Activated CD4-positive, alpha-beta T cell treated with anti-CD3 and anti-CD28 coated beads, Interleukin-2, amount 10 ng/mL, durations not matched to agents 24 days and 14 days (primary cell): ENCODE results near the gene PLCB1. TPM values are rescaled to one million over a fixed set of nuclear protein-coding genes. Genes with fewer than 3 reads are reported as not detected.
"Not testable (repeated sequence)": the region's sequence is repeated elsewhere in the genome, so short reads cannot be mapped to it uniquely, and the experiment has no call there.

Source experiments
- DNase-seq: peaks from one replicate; pipeline ENCODE4 v3.0.0; 2022
- H3K27ac Mint-ChIP-seq: one replicate; pipeline ENCODE4 v1.8.0; 2022; ENCODE audit warnings: mild to moderate bottlenecking, mixed read lengths
- H3K27me3 Mint-ChIP-seq: one replicate; pipeline ENCODE4 v1.8.0; 2022; ENCODE audit warnings: mixed read lengths
- H3K36me3 Mint-ChIP-seq: one replicate; pipeline ENCODE4 v1.8.0; 2022; ENCODE audit warnings: low read depth, mild to moderate bottlenecking, mixed read lengths
- H3K4me1 Mint-ChIP-seq: one replicate; pipeline ENCODE4 v1.8.0; 2021; ENCODE audit warnings: mixed read lengths
- H3K4me3 Mint-ChIP-seq: one replicate; pipeline ENCODE4 v1.8.0; 2022; ENCODE audit warnings: mild to moderate bottlenecking, moderate library complexity, mixed read lengths
- H3K9me3 Mint-ChIP-seq: one replicate; pipeline ENCODE4 v1.8.0; 2021; ENCODE audit warnings: mixed read lengths
- intact Hi-C: fragments of 100-400 bp; cut with micrococcal nuclease; formaldehyde crosslinking; loops from one replicate; pipeline ENCODE4 v1.15.1; 2023
- total RNA-seq: library from RNA; stranded (reverse); gene quantifications from 2 replicates; pipeline ENCODE4 v1.2.3, GENCODE V29; 2022

PLCB1 gene
- total RNA-seq, result 1.2 and 1.9 TPM in 2 replicates

GRCh38 chr20:8131598-8132483, at the start of gene PLCB1:
TSS of gene PLCB1 (plus strand) at chr20:8132266. CDS start at chr20:8132652, 386 bp downstream.
- peak; percentile 92 for DNase-seq
- Mint-ChIP-seq H3K36me3 (no peaks in the 10 kb centered on the region), H3K27ac (peak within 1 kb of the TSS; percentile 41), H3K4me3 (peak within 1 kb of the TSS; percentile 83), H3K4me1 (peaks cover 13% of the 10 kb centered on the region), H3K9me3 (no peaks in the 10 kb centered on the region), H3K27me3 (peaks cover 48% of the 10 kb centered on the region)
- intact Hi-C loops, result loop anchor here (1.0 to 5.0 kb wide), 6 partner anchors 85 to 590 kb away; no protein-coding TSS in a partner anchor

GRCh38 chr20:8082989-8083388, 49.1 kb upstream of the PLCB1 start:
- H3K36me3 Mint-ChIP-seq, result no peaks in the 10 kb centered on the region
- H3K4me1 Mint-ChIP-seq, result no peaks in the 10 kb centered on the region
- intact Hi-C loops, result no loop called here
- DNase-seq, result no peak
- H3K27ac Mint-ChIP-seq, result no peak overlapping the region
- no peak overlapping the region for H3K4me3 Mint-ChIP-seq
- H3K27me3 Mint-ChIP-seq, result peaks cover 2% of the 10 kb centered on the region
- no peaks in the 10 kb centered on the region for H3K9me3 Mint-ChIP-seq

- no peak overlapping the region for H3K27ac Mint-ChIP-seq
- intact Hi-C loops, result no loop called here
- H3K9me3 Mint-ChIP-seq, result no peaks in the 10 kb centered on the region
- H3K36me3 Mint-ChIP-seq, result no peaks in the 10 kb centered on the region
- no peak for DNase-seq
- H3K4me3 Mint-ChIP-seq, result no peak overlapping the region
- no peaks in the 10 kb centered on the region for H3K4me1 Mint-ChIP-seq
- H3K27me3 Mint-ChIP-seq, result peaks cover 9% of the 10 kb centered on the region
Measured at GRCh38 chr20:8089668-8090067, 42.4 kb upstream of the PLCB1 start.

- no peaks in the 10 kb centered on the region for H3K9me3 Mint-ChIP-seq
- no peak overlapping the region for H3K27ac Mint-ChIP-seq
- intact Hi-C loops, result no loop called here
- no peaks in the 10 kb centered on the region for H3K36me3 Mint-ChIP-seq
- no peak for DNase-seq
- no peak overlapping the region for H3K4me3 Mint-ChIP-seq
- H3K4me1 Mint-ChIP-seq, result no peaks in the 10 kb centered on the region
- peaks cover 2% of the 10 kb centered on the region for H3K27me3 Mint-ChIP-seq
Measured at GRCh38 chr20:8094415-8094818, 37.6 kb upstream of the PLCB1 start.

GRCh38 chr20:8094850-8095249, 37.2 kb upstream of the PLCB1 start:
- intact Hi-C loops, result no loop called here
- no peak for DNase-seq
- no peak overlapping the region for H3K4me3 Mint-ChIP-seq
- H3K4me1 Mint-ChIP-seq, result no peaks in the 10 kb centered on the region
- no peak overlapping the region for H3K27ac Mint-ChIP-seq
- H3K27me3 Mint-ChIP-seq, result peaks cover 2% of the 10 kb centered on the region
- no peaks in the 10 kb centered on the region for H3K36me3 Mint-ChIP-seq
- H3K9me3 Mint-ChIP-seq, result no peaks in the 10 kb centered on the region

- Mint-ChIP-seq H3K27me3 (peaks cover 2% of the 10 kb centered on the region), H3K9me3 (no peaks in the 10 kb centered on the region), H3K4me3 (no peak overlapping the region), H3K4me1 (no peaks in the 10 kb centered on the region), H3K36me3 (no peaks in the 10 kb centered on the region), H3K27ac (no peak overlapping the region)
- DNase-seq, result no peak
- intact Hi-C loops, result no loop called here
Measured at GRCh38 chr20:8095648-8096572, 36.2 kb upstream of the PLCB1 start.

- DNase-seq, result no peak
- peaks cover 2% of the 10 kb centered on the region for H3K27me3 Mint-ChIP-seq
- no peaks in the 10 kb centered on the region for H3K9me3 Mint-ChIP-seq
- intact Hi-C loops, result no loop called here
- no peak overlapping the region for H3K27ac Mint-ChIP-seq
- H3K36me3 Mint-ChIP-seq, result no peaks in the 10 kb centered on the region
- no peaks in the 10 kb centered on the region for H3K4me1 Mint-ChIP-seq
- H3K4me3 Mint-ChIP-seq, result no peak overlapping the region
Measured at GRCh38 chr20:8097307-8097706, 34.8 kb upstream of the PLCB1 start.

- Mint-ChIP-seq H3K27me3 (no peaks in the 10 kb centered on the region), H3K27ac (no peak overlapping the region), H3K4me1 (no peaks in the 10 kb centered on the region), H3K9me3 (peaks cover 6% of the 10 kb centered on the region), H3K36me3 (no peaks in the 10 kb centered on the region), H3K4me3 (no peak overlapping the region)
- intact Hi-C loops, result no loop called here
- DNase-seq, result no peak
Measured at GRCh38 chr20:8104252-8104651, 27.8 kb upstream of the PLCB1 start.

- intact Hi-C loops, H3K36me3 Mint-ChIP-seq, H3K9me3 Mint-ChIP-seq: not testable (repeated sequence)
Measured at GRCh38 chr20:8114612-8115011, 17.5 kb upstream of the PLCB1 start.

GRCh38 chr20:8115436-8115835, 16.6 kb upstream of the PLCB1 start:
- Mint-ChIP-seq H3K4me3 (no peak overlapping the region), H3K36me3 (no peaks in the 10 kb centered on the region), H3K4me1 (no peaks in the 10 kb centered on the region), H3K9me3 (no peaks in the 10 kb centered on the region), H3K27ac (no peak overlapping the region), H3K27me3 (peaks cover 2% of the 10 kb centered on the region)
- intact Hi-C loops, result no loop called here
- DNase-seq, result no peak

More at GRCh38 chr20:8114612-8115011, 17.5 kb upstream of the PLCB1 start:
- H3K27me3 Mint-ChIP-seq, DNase-seq, H3K4me1 Mint-ChIP-seq, H3K4me3 Mint-ChIP-seq, H3K27ac Mint-ChIP-seq: not testable (repeated sequence)

- intact Hi-C loops, result no loop called here
Measured at GRCh38 chr20:8116067-8116811, 15.8 kb upstream of the PLCB1 start.

GRCh38 chr20:8117636-8118035, 14.4 kb upstream of the PLCB1 start:
- H3K4me3 Mint-ChIP-seq, result no peak overlapping the region

More at GRCh38 chr20:8116067-8116811, 15.8 kb upstream of the PLCB1 start:
- H3K9me3 Mint-ChIP-seq, result no peaks in the 10 kb centered on the region
- peaks cover 8% of the 10 kb centered on the region for H3K27me3 Mint-ChIP-seq
- H3K36me3 Mint-ChIP-seq, result no peaks in the 10 kb centered on the region
- H3K27ac Mint-ChIP-seq, result no peak overlapping the region
- DNase-seq, result no peak
- no peaks in the 10 kb centered on the region for H3K4me1 Mint-ChIP-seq
- no peak overlapping the region for H3K4me3 Mint-ChIP-seq

GRCh38 chr20:8118039-8118438, 14.0 kb upstream of the PLCB1 start:
- Mint-ChIP-seq H3K27me3 (peaks cover 8% of the 10 kb centered on the region), H3K36me3 (no peaks in the 10 kb centered on the region), H3K4me3 (no peak overlapping the region), H3K4me1 (no peaks in the 10 kb centered on the region), H3K9me3 (no peaks in the 10 kb centered on the region), H3K27ac (no peak overlapping the region)
- intact Hi-C loops, result no loop called here
- no peak for DNase-seq

More at GRCh38 chr20:8117636-8118035, 14.4 kb upstream of the PLCB1 start:
- Mint-ChIP-seq H3K27ac (no peak overlapping the region), H3K4me1 (no peaks in the 10 kb centered on the region), H3K36me3 (no peaks in the 10 kb centered on the region), H3K27me3 (peaks cover 8% of the 10 kb centered on the region), H3K9me3 (no peaks in the 10 kb centered on the region)
- no peak for DNase-seq
- intact Hi-C loops, result no loop called here
